Measurements from ENCODE around the gene ANKRD39.

Gene ANKRD39

DNA sequence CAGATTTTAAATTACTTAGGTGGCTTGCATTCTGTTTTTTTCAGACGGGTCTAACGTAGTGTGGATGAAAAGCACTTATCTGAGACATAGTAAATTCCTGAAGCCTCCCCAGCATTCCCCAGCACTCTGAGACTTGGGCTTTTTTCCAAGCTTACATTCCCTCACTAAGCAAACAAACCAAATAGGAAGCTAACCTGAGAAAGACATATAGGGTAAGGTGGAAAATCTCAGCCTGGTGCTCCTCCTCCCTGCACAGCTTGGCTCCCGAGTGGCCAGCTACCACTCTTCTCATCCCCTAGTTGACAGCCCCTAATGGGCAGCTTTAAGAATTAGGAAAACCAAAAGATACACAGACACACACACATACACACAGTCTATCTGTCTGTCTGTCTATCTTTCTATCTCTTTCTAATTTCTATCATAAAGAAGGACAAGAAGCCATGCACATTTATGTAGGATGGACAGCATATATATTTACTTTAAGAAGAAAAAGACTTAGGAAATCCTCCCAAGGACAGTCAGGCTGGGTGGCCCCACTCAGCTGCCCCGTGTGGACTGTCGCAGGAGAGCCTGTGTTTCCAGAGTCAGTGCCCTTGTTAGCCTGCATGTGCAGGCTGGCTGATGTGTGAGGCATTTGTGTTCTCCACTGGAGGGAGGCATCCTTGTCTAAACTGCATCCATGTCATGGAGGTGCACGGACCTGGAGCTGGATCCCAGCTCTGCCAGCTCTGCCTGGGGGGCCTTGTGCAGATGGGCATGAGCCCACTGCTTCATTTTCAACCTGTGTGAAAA is 33.5 kb downstream of the ANKRD39 start:
- DNase-seq, result no peak

DNA sequence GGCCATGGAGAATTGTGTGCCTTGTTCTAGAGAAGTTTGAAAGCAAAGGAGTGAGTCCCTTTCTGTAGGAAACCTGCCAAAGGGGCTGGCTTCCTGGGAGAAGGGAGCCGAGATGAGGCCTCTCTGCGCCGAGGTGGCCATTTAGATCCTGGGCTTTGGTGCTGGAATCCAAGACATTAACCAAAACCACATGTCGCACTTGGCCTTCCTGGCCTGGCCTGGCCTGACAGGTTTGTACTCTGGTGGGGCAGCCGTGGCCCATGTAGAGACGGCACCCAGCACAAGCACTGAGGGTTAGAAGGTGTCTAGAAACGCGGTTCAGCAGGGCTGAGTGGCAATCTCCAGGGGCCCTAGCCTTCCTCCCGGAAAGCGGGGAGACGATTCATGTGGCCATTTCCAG is 34.6 kb downstream of the ANKRD39 start:
- no peak for DNase-seq

DNA sequence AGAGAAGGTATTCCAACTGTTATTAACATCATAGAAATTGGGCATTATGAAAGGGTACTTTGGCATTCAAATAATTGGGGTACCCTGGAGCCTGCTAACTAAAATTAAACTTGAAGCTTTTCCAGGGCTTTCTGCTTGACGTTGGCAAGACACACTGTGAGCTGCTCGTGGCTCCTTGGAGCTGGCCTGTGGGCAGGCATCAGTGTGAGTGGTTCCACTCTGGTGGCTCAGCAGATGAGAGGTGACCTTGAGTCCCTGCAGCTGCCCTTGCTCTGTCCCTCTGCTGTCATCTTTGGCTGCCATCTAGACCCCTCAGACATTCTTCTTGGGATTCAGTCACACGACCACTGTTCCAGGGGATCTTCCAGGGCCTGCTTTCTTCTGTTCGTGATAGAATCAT is 35.0 kb downstream of the ANKRD39 start:
- DNase-seq, result no peak

DNA sequence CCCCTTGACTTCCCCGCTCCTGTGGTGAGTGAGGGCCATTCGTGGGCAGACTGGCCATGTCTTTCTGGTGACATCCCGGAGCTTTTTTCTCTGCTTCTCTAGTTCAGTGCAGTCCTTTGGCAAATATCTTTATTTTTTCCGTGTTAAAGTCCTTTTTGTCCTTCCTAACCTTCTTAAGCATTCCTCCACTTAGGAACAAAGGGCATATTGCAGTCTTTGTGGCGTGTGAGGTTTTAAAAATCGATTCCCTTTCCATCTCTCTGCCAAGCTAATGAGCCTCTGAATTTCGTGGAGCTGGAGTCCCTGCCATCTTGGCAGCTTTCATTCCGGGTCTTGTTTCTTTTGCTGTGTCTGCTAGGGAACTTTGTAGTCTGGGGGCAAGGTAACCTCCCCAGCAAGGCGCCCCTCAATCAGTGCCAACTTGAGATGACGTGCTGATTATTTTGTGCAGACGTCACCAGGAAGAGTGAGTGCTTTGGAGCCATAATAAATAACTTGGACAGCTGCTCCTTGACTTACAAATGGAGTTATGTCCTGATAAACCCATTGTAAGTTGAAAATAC is 36.6 kb downstream of the ANKRD39 start:
- no peak for DNase-seq

DNA sequence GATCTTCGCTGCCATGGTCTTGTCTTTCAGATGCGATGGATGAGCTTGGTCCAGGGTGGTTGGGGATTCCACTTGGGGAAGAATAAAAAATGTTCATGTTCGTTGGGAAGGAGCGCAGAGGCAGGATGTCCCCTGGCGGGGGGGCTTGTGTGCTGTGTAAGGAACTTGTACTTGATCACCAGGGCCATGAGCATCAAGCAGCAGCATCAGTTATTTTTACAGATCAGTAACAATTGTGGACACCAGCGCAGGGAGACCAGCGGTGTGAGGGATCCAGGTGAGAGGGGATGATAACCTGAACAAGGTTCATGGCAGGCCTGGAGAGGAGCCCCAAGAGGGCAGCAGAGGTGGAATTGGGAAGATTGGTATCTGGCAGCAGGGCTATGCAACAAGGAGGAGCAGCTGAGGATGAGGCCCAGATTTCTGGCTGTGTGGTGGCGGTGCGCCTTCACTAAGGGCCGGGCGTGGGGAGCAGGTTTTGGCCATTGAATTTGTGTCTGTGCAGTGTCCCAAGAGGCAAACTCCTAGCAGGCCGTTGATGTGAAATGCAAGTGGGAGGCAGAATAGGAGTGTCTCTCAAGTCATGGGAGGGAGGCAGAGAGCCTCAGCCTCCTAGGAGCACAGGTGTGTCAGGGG is 37.8 kb downstream of the ANKRD39 start:
- DNase-seq, result no peak

DNA sequence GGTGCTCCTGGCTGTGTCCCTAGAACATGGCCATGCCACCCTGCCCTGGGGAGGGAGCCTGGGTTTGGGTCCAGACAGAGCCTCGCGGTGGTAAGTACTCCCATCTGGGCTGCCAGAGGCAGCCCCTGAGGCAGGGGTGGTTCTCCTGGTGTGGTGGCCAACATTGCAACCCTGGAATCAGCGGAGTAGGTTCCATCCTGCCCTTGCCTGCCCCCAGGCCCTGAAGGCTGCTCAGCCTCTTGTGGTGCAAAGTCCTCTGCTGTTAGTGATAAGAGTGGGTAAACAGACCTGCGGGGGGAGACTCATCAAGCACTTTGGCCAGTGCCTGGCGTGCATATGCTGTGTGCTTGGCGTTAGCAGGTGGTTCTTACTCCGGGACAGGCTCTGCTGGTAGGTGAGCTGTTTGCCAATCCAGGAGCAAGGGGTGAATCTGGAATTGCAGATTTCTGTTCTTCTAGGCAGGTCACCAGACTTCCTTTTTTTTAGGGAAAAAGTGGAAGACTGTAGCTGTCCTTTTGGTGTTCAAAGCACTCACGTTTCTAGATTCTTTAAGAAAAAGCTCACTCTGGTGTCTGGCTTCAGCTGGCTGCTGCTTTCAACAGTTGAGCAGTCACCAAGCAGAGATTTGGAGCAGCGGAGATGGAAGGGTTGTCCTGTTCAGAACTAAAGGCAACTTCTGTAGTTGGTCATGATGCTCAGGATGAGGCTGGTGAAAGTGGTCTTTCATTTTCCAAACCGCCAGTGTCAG is 38.5 kb downstream of the ANKRD39 start:
- DNase-seq, result no peak

DNA sequence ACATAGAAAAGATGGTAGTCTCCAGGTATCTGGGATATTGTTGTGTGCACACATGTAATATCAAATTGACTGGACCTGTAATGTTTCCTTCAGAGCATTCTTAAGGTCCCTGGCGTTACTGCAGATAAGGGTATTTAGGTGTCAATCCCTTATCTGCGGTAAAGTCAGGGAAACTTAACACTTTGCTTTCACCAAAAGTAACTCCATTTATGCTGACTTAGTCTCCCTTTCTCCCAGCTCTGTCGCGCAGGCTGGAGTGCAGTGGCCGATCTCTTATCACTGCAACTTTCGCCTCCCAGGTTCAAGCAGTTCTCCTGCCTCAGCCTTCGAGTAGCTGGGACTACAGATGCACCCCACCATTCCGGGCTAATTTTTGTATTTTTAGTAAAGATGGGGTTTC is 39.9 kb downstream of the ANKRD39 start:
- no peak for DNase-seq

DNA sequence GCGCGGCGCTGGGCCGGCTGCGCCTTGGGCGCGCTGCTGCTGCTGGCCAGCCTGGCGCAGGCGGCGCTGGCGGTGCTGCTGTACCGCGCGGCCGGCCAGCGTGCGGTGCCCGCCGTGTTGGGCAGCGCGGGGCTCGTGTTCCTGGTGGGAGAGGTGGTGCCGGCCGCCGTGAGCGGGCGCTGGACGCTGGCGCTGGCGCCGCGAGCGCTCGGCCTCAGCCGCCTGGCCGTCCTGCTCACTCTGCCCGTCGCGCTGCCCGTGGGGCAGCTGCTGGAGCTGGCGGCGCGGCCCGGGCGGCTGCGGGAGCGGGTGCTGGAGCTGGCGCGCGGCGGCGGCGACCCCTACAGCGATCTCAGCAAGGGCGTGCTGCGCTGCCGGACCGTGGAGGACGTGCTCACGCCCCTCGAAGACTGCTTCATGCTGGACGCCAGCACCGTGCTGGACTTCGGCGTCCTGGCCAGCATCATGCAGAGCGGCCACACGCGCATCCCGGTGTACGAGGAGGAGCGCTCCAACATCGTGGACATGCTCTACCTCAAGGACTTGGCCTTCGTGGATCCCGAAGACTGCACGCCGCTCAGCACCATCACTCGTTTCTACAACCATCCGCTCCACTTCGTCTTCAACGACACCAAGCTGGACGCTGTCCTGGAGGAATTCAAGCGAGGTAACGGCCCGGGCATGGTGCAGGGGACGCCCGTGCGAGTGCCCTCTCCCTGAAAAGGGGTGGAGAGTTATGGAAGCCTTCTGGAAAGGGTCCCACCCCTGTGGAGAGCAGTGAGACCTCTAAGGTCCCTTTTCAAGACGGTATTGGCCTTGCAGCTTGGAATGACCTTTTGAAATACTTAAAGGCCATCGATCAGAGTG is 40.7 kb downstream of the ANKRD39 start:
- peak in 1 of 2 experiments; percentile 39 for DNase-seq

DNA sequence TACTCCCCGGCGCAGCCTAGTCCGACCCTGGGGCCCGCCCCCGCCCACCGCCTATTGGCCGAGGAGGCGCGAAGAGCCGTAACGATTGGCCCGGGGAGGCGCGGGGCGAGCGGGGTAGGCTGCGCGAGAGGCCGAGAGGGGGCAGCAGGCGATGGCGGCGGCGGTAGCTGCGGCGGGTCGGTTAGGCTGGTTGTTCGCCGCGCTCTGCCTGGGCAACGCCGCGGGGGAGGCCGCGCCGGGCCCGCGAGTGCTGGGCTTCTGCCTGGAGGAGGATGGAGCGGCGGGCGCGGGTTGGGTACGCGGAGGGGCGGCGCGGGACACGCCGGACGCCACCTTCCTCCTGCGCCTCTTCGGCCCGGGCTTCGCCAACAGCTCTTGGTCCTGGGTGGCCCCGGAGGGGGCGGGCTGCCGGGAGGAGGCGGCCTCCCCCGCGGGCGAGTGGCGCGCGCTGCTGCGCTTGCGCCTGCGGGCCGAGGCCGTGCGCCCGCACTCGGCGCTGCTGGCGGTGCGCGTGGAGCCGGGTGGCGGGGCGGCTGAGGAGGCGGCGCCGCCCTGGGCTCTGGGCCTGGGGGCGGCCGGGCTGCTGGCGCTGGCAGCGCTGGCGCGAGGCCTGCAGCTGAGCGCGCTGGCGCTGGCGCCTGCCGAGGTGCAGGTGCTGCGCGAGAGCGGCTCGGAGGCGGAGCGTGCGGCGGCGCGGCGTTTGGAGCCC is 41.5 kb downstream of the ANKRD39 start, which contains the start of gene CNNM3:
CNNM3 (plus strand) TSS at position 142 of the 709 bp plus-strand sequence; CDS start at position 152, 10 bp downstream.
- DNase-seq, result peak; percentile 96 to 98

DNA sequence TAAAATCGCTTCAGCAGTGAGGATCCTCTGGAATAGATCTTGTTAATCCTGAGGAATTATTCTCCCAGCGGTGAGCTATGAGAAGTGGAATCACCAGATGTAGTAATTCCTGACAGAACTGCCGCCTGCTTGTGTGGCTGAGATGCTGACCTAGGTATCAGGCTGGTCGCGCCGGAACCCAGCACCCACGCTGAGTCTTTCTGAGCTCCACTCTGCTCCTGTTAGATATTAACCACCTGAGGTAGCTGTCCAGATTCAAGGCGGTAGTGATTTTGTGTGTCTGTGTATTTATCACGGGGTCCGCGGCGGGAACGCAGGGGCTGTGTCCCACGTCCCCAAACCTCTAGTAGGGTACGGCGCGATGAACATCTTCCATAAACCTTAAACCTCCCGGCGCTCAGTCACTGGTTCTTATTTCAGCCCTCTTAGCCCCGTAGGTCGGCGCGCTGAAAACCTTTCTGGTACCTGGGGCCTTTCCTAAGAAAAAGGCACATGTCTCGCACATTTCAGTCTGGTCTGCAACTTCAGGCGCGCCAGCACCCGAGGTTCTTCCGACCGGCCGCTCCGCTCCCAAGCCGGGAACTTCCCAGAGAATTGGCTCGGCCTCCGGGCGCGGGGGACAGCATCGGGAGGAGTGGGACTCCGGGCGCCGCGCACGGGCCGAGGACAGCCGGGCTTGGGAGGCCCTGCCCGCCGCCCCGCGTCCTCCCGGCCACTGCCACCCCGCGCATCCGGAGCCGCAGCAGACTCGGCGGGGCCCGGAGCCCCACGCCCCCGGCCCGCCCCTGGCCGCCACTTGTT is 42.3 kb downstream of the ANKRD39 start:
- no peak for DNase-seq

DNA sequence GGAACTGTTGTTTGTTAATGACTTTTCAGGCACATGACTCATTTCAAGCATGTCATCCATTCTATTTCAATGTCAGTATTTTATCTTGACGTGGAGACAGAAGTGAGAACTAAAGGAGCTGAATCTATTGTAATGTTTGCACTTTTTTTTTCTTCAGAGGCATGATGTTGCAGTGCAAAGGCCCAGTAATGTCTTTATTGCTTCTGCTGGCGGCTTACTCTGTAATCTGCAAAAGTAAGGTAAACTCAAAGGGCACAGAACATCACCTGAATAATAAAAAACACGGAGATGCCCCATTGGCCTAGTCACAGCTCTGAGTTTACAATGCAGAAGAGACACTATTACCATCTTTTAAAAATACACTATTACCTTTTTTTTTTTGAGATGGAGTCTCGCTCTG is 44.2 kb downstream of the ANKRD39 start:
- no peak for DNase-seq

DNA sequence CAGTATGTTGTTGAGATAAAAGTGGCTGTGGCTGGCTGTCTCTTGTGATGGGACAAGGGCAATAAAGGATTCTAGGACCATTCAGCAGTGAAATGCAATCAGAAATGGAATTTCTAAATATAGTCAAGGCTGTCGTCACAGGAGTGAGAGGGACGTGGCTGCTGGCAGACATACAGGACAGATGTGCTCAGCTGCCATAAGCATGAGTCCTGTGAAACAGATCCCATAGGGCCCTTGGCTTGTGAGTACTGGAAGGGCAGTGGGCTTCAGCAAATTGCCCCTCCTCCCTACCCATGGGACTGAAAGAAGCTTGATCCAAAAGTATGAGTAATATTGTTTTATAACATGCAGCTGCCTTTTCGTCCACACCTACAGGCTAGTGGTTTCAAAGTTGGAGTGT is 45.9 kb downstream of the ANKRD39 start:
- no peak for DNase-seq

DNA sequence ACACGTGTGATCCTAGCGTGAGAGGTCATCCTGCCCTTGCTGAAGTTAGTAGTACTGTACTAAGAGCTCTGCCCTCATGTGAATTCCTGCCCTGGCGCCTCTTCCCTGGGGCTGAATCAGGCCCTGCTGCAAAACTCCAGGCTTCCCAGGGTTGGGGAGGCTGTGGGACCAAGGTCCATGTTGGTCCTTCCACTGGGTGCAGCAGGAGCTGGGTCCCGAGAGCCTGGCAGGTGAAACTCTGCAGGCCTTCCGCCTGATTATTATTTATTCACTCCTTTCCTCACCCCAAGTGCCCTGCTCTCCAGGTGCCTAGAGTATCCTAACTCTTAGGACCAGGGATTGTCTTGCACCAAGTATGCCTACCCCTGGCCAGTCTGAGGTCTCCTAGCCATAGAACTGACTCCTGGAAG is 47.0 kb downstream of the ANKRD39 start:
- no peak for DNase-seq

DNA sequence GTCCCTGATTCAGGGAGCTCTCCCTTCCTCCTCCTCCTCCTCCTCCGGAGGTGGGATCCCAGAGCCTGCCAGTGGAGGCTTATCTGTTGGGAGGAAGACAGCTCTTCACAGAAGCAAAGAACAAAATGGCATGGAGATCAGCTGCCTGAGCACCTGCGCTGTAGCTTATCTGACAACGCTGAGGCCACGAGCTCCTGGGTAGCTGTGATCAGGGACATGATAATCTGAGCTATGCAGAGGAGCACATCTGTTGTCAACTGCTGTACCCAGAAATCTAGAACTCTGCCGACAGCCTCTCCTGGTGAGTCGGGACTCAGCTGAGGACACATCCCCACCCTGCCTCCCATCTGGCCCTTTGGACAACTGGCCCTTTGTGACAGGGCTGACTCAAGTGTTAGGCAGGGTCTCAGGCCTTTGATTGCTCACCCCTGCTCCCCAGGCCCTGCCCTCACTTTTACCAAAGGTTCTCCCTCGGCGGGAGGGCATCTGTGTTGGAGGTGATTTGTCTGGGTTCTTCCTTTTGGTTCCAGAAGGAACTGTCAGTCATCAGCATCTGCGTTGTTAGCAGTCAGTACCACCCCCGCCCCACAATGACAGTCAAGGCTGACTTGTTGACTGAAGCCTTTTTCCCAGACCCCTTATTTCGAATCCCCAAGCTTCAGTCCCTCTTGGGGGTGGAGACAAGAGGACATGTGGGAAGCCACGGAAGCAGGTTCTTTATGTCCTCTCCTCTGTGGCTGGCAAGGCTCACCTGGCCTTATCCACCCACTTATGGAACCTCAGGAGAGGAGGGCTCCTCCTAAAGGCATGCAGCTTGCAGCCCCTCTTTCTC is 47.6 kb downstream of the ANKRD39 start:
- no peak for DNase-seq

DNA sequence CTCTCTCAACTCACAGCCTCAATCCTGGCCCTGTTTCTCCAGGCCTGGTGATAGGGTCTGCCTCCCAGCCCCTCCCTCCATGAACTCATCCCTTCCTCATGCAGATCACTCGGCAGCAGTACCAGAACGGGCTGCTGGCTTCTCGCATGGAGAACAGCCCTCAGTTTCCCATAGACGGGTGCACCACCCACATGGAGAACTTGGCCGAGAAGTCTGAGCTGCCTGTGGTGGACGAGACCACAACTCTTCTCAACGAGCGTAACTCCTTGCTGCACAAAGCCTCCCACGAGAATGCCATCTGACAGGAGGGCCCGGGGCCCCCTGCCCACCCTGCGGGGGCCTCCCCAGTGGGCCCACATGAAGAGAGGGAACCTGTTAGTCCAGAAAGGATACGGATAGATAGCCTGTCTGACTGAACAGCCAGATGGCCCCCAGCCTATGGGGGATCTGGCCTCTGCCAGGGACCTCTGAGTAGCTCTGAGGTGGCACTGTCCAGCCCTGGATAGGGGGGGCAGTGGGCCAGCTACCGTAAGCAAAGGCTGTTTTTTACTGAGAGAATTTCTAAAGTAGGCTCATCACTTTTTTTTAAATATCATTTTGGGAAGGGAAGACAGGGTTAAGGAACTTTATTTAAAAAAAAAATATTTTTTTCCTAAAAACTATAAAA is 48.5 kb downstream of the ANKRD39 start:
- DNase-seq, result no peak

DNA sequence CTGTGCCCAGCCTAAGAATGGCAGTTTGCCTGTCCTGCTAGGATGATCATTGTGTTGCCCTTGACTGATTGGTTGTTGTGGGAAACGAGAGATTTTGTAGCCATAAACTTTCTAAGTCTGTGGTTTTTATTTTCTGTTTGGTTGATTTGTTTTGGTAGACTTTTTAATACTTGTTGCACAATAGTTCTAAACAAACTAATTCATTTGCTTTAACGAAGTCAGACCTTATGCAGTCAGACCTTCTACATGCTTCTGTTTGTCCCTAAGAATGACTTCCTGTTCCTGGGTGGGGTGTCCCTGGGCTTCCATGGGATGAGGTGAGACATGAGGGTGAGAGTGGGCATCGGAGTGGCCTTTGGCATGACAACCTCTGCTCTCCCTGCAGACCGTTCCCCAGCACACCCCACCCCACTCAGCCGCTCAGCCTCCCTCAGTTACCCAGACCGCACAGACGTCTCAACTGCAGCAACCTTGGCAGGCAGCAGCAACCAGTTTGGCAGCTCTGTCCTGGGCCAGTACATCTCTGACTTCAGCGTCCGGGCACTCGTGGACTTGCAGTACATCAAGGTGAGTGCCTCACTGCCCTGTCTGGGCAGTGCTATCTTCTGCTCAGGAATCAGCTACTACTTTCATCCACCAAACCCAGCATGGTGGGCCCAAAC is 49.5 kb downstream of the ANKRD39 start:
- no peak for DNase-seq

DNA sequence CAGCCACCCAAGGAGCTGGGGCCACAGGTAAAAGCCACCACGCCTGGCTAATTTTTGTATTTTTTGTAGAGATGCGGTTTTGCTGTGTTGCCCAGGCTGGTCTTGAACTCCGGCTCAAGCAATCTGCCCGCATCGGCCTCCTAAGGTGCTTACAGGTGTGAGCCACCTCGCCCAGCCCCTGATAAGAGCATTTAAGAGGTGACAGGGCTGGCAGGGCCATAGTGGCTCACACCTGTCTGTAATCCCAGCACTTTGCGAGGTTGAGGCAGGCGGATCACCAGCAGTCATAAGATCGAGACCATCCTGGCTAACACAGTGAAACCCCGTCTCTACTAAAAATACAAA is 50.7 kb downstream of the ANKRD39 start:
- no peak for DNase-seq

DNA sequence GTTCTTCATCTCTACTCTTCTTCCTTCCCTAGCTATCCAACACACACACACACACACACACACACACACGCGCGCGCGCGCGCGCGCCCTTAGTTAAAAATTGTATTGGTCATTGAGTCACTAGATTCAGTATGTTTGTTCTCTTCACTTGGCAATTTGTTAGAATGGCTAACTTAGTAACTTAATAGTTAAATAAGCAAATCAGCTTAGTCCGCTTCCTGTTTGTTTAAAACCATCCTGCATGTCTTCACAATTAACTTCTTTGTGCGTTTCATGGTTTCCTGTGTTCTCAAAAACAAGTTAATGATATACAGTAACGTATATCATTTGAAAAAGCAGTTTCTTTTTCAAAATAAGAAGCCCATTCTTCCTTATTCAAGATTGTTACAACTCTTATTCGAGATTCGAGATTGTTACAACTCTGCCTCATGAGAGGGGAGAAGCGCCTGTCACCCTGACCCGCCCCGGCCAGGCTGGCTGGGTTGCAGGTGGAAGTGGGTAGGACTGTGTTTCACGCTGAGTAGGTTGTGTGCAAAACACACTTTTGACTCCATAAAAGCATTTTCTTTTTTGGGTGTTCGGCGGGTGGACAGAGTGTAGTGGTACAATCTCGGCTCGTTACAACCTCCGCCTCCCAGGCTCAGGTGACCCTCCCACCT is 51.2 kb downstream of the ANKRD39 start:
- DNase-seq, result peak; percentile 37 to 38
